Prostate gland (tissue), 2 donors: ENCODE results near the gene RNF14. TPM values are rescaled to one million over a fixed set of nuclear protein-coding genes. Genes with fewer than 3 reads are reported as not detected.
A peak's percentile ranks its signal among the peaks of the same experiment; 100 is the strongest.

Experiments
- DNase-seq: peaks from one replicate; pipeline ENCODE4 v3.0.0-alpha.2; 2019; ENCODE audit warnings: low spot score
- H3K27ac ChIP-seq, 2 donors: fragments of 200-600 bp; sonication (generic); 2 replicates each; pipeline ENCODE4 v1.5.1; 2017 to 2019
- H3K27me3 ChIP-seq: fragments of 200-600 bp; sonication (generic); replicated peaks from 2 replicates; pipeline ENCODE4 v1.5.1; 2019; ENCODE audit not compliant: insufficient read depth
- H3K36me3 ChIP-seq, 2 donors: fragments of 200-600 bp; sonication (generic); 1 replicate in 1 of 2; 2 replicates in 1 of 2; pipeline versions ENCODE4 v1.5.1 to v1.8.1; 2017 to 2019
- H3K4me1 ChIP-seq: fragments of 200-600 bp; sonication (generic); replicated peaks from 2 replicates; pipeline ENCODE4 v1.5.1; 2019
- H3K4me3 ChIP-seq, 2 donors: fragments of 200-600 bp; sonication (generic); 2 replicates each; pipeline ENCODE4 v1.5.1; 2017 to 2019
- H3K9me3 ChIP-seq: fragments of 200-600 bp; sonication (generic); 2 replicates; pipeline ENCODE4 v1.5.1; 2017
- POLR2A ChIP-seq: fragments of 450-650 bp; IDR thresholded peaks from one replicate; pipeline ENCODE4 v1.6.1; 2016; ENCODE audit warnings: antibody characterized with exemption, mild to moderate bottlenecking
- POLR2AphosphoS5 ChIP-seq: sonication (generic); formaldehyde crosslinking; IDR thresholded peaks from one replicate; pipeline ENCODE4 v1.6.1; 2017; ENCODE audit warnings: antibody characterized with exemption
- WGBS: methylation state at CpG from one replicate; pipeline ENCODE4 v1.1.5; 2018; 5-methylcytosine and 5-hydroxymethylcytosine counted together
- intact Hi-C: fragments of 100-400 bp; cut with DNase I; formaldehyde crosslinking; loops from one replicate; pipeline ENCODE4 v1.14.2; 2022
- total RNA-seq, 2 donors: library from RNA; depleted of rRNA; stranded (reverse); fragments of >200 nt; gene quantifications; one replicate each; pipeline ENCODE4 v1.1.0, GENCODE V29; 2016
- TF ChIP-seq, protein P1 (sequence below), 4 experiments: fragments of 200-600 bp in 2 of 4; fragments of 450-650 bp in 2 of 4; sonication (generic) in 2 of 4; IDR thresholded peaks; 1 replicate in 3 of 4; 2 replicates in 1 of 4; pipeline ENCODE4 v1.5.1; 2016 to 2019; ENCODE audit warnings: antibody characterized with exemption in 4 of 4, mild to moderate bottlenecking in 2 of 4, moderate library complexity in 2 of 4

Gene RNF14
- total RNA-seq, 2 donors from 2014 or later: 40.8 to 66.9 TPM

DNA sequence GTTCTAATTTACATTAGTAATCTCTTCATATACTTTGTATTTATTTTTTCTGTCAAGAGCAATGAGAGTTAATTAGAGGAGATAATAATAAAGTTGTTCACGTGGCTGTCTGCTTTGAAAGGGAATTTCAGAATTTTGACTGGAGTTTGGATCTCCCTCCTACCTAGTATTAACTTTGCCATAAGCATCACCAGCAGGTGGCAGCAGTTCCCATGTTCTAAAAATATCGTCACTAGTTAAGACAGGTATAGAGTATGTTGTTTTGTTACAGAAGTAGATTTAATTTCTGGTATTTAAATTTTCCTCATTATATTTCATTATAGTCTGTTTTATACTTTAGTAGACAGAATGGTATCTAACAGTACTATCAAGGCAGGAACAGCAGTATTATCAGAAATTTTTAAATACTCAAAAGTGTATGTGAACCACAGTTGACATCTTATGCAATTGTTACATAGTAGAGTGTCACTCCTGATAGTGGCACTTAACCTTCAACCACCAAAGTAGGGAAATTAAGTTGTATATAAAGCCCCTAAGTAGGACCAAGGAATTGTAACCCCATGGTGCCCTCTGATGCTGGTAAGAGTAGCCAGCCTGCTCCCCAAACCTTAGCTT, 23.6 kb downstream of the RNF14 start:
- DNase-seq: peak; percentile 76
- intact Hi-C loops: loop anchor here (2.0 kb wide), 1 partner anchor 152 kb away; no protein-coding TSS in a partner anchor
- Histone ChIP-seq H3K9me3 (no peaks in the 10 kb centered on the region), H3K4me3 (no peak overlapping the region), H3K27ac (no peak overlapping the region), H3K4me1 (no peaks in the 10 kb centered on the region), H3K27me3 (no peaks in the 10 kb centered on the region), H3K36me3 (peaks cover 0 to 4% of the 10 kb centered on the region in 2 donors)
- TF ChIP-seq POLR2A (no peak), POLR2AphosphoS5 (peak; percentile 12)
- TF ChIP-seq, protein P1, sequence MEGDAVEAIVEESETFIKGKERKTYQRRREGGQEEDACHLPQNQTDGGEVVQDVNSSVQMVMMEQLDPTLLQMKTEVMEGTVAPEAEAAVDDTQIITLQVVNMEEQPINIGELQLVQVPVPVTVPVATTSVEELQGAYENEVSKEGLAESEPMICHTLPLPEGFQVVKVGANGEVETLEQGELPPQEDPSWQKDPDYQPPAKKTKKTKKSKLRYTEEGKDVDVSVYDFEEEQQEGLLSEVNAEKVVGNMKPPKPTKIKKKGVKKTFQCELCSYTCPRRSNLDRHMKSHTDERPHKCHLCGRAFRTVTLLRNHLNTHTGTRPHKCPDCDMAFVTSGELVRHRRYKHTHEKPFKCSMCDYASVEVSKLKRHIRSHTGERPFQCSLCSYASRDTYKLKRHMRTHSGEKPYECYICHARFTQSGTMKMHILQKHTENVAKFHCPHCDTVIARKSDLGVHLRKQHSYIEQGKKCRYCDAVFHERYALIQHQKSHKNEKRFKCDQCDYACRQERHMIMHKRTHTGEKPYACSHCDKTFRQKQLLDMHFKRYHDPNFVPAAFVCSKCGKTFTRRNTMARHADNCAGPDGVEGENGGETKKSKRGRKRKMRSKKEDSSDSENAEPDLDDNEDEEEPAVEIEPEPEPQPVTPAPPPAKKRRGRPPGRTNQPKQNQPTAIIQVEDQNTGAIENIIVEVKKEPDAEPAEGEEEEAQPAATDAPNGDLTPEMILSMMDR (IDR thresholded peaks at IDR 0.05): peak; percentile 73 to 82 (median 81)
- WGBS: 5% methylated on average over 2 of the region's 2 CpGs

DNA sequence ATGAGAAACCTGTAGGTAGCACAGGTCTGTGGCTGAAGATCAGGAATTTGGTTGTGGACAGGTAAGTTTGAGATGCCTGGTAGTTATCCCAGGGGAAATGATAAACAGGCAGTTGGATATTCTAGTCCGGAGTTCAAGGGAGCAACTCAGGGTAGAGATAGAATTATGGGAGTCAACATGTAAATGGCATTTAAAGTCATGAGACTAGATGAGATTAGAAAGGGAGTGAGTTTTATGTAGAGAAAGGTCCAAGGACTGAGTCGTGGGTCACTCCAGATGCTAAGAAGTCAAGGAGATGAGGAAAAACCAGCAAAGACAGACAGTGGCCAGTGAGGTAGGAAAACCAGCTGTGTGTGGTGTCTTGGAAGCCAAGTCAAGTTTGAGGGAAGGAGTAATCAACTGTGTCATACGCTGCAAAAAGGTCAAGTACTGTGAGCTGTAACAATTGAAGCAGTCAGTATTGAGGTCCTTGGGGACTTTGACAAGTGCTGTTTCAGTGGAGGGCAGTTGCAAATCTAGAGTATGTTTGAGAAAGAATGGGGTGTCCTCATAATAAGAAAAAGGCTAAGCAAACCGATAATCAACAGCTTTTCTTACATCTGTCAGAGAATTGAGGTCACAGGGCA, 25.7 kb downstream of the RNF14 start:
- H3K27me3 ChIP-seq: no peaks in the 10 kb centered on the region
- peaks cover 0 to 4% of the 10 kb centered on the region in 2 donors for H3K36me3 ChIP-seq
- no peaks in the 10 kb centered on the region for H3K4me1 ChIP-seq
- TF ChIP-seq, protein P1 (IDR thresholded peaks at IDR 0.05): no peak
- TF ChIP-seq POLR2A: no peak
- no peak overlapping the region for H3K27ac ChIP-seq
- WGBS: 76% methylated on average over 4 of the region's 4 CpGs
- no peak for DNase-seq
- no peak overlapping the region for H3K4me3 ChIP-seq
- intact Hi-C loops: no loop called here
- H3K9me3 ChIP-seq: no peaks in the 10 kb centered on the region

DNA sequence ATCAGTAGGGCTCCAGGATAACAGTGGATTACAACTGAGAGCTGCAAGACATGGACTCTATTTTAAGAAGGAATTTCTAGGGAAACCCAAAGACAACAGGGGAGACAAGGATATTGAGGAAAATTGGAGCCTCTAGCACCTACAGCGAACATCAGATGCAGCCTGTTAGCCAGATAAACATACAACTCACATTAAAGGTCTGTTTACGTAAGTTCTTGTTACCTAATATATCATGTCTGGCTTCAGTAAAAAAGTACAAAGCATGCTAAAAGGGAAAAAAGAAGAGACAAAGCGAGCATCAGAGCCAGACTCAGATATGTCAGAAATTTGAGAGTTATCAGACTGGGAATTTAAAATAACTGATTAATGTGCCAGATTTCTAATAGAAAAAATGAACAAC, 26.8 kb downstream of the RNF14 start:
- DNase-seq: no peak
- Histone ChIP-seq H3K27me3 (no peaks in the 10 kb centered on the region), H3K9me3 (no peaks in the 10 kb centered on the region), H3K4me1 (no peaks in the 10 kb centered on the region), H3K27ac (no peak overlapping the region), H3K36me3 (peaks cover 0 to 4% of the 10 kb centered on the region in 2 donors), H3K4me3 (no peak overlapping the region)
- 66% methylated on average over 3 of the region's 3 CpGs for WGBS
- intact Hi-C loops: no loop called here
- TF ChIP-seq, protein P1 (IDR thresholded peaks at IDR 0.05): no peak
- no peak for TF ChIP-seq POLR2A
- TF ChIP-seq POLR2AphosphoS5: no peak

DNA sequence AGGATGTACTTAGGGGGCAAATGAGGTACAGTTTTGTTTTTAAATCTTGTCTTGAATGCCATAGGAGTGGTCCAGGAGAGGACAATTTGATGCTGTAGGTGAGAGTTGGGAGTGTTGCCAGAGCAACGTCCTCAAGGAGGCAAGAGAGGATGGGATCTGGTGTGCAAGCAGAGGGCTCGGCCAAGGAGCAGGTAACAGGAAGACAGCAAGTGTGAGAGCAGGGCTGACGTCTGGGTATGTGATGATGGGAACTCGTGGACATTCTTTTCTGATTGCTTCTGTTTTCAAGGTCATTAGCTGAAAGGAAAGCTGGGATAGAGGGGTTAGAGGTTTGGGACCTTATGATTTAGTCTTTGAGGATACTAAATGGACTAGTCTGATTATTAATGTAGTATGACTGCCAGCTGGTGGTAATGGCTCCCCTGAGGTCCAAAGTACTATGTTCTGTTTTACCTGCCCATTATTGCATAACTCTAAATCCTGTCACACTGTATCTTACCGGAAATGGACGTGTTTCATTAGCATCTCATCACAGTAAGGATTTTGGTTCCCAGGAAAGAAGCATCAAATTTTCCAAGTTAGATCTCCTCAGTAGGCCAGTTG, 28.6 kb downstream of the RNF14 start:
- H3K36me3 ChIP-seq: peaks cover 0 to 4% of the 10 kb centered on the region in 2 donors
- H3K27ac ChIP-seq: no peak overlapping the region
- H3K4me1 ChIP-seq: no peaks in the 10 kb centered on the region
- intact Hi-C loops: no loop called here
- no peak overlapping the region for H3K4me3 ChIP-seq
- 70% methylated on average over 6 of the region's 6 CpGs for WGBS
- H3K9me3 ChIP-seq: no peaks in the 10 kb centered on the region
- TF ChIP-seq POLR2A: no peak
- TF ChIP-seq, protein P1 (IDR thresholded peaks at IDR 0.05): no peak
- no peak for TF ChIP-seq POLR2AphosphoS5
- no peaks in the 10 kb centered on the region for H3K27me3 ChIP-seq
- DNase-seq: no peak
